GM21423 (cell line): ENCODE measurements around the gene ATP1A4.

Experiments used
- ATAC-seq: cut with Tn5 transposase; IDR thresholded peaks from one replicate; pipeline ENCODE4 v1.9.1; 2021; ENCODE audit warnings: mild to moderate bottlenecking, moderate library complexity; ENCODE audit not compliant: unreplicated experiment

Gene ATP1A4

GRCh38 chr1:160169553-160170399, 18.4 kb downstream of the ATP1A4 start:
- peak; percentile 74 for ATAC-seq

GRCh38 chr1:160171354-160171753, 20.0 kb downstream of the ATP1A4 start:
- no peak for ATAC-seq

- no peak for ATAC-seq
These were observed 20.6 kb downstream of the ATP1A4 start for GRCh38 chr1:160171980-160172379.

GRCh38 chr1:160177231-160177630, 25.8 kb downstream of the ATP1A4 start:
- ATAC-seq: no peak

DNA sequence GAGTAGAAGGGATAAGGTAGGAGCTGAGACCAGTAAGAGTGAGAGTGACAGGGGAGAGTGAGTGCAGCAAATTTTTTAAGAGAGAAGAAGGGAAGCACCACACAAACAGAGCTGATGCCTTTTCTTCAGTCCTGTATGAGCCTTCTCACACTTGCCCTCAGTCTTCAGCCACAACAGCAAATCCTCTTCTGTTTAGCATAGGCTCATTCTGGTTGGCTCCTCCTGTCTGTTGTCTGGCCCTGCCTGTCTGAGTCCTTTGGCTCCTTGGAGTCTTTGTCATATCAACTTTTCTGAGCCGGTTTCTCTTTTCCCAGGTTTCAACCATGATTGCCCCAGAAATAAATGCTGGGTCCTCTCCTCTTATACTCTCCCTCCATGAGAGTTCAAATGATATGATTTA, 26.3 kb downstream of the ATP1A4 start:
- no peak for ATAC-seq

DNA sequence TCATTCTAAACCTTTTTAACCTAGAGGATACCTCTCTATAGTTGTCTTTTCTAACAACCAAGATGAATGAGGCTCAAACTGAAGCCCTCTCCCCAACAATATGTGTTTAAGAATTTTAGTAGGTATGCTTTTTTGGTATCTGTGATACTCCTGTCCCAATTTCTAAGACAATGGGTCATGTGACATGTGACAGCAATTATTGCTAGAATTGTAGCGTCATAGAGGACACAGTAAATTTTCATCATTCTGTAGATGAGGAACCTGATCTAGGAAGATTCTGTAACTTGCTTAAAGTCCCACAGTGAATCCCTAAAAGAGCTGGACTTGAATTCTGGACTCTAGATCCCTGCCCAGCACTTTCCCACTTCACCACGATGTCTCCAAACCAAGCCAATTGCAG, 27.3 kb downstream of the ATP1A4 start:
- no peak for ATAC-seq

- ATAC-seq: no peak
These were observed 27.9 kb downstream of the ATP1A4 start for GRCh38 chr1:160179336-160179735.

GRCh38 chr1:160186246-160186645, 34.8 kb downstream of the ATP1A4 start:
- ATAC-seq: no peak

DNA sequence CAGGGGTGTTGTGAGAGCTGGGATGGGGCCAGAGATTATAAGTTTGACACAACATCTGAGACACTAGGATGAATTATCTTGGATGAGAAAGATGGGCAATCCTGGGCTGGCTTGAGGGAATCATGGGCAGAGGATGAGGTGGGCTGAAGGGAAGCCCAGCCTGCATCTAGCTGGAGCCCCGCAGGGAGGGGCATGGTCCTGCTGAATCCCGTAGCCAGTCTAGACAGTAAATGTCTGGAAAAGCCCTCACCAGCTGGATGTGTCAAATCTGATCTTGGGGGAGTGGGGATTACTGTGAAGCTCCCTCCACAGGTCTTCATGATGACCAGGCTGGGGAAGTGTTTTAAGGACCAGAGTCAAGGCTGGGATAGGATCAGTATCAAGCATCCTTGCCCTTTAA, 35.3 kb downstream of the ATP1A4 start:
- ATAC-seq: no peak

GRCh38 chr1:160187407-160187806, 36.0 kb downstream of the ATP1A4 start:
- no peak for ATAC-seq

DNA sequence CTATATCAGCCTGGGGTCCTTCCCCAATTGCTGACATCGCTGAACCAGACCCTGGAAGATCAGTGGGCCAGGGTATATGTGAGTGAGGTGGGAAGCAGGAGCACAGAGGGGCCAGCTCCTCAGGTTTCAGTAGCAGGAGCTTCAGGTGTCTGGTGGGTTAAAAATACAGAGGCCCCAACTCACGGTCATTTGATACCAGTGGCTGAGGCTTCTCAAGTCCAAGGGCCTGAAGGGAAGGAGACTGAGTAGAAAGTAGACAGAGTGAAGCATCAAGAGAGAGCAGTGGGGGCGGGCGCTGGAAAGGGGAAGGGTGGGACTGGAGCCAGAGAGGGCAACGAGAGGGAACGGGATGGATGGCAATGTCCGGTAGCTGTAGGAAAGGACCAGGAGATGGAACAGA, 36.9 kb downstream of the ATP1A4 start:
- ATAC-seq: no peak

DNA sequence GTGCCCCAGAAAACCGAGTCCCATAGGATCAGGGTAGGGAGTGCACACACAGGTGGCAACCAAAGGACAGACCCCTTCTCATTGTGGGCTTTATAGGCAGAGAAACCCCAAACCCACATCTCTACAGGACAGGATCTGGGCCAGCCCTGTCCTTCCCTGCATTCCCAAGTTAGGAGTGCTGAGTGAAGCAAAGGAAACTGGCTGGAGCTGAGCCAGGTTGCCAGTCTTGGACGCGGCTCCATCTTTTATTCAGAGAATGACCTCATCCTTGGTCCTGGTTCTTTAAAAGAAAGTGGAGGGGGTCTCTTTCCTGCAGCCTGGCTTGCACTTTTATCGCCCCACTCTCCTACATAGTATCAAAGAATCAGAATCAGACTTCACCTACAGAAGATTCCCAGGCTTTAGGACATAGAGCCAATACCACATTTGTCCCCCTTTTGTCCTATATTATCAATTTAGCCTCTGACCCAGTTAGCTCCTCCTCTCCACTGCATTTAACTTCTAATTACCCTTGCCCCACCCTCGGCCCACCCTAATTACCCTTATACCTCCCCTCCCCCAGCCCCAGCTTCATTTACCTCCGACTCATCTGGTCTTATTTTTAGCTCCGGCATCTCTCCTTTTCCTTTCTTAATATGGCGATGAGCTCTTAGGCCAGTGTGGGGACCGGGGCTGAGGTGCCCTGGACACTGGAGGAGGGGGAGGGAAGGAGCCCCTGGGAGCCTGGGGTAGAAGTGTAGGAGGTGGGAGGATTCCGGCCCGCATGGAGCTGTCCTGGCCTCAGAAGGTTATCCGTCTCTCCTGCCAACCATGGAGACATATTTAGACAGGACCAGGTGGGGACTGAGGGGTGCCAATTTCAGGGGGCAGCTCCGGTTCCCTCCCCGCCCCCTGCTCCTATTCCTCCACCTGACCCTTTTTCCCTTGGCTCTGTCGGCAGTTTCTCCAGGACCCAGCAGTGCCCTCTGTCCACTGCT, 38.5 kb downstream of the ATP1A4 start, which contains the start of gene CASQ1:
CASQ1 (plus strand) TSS at position 927 of the 977 bp plus-strand sequence. CDS start 177 bp downstream, outside the sequence.
- no peak for ATAC-seq

- ATAC-seq: no peak
These were observed 40.4 kb downstream of the ATP1A4 start for GRCh38 chr1:160191756-160192155.

- ATAC-seq: no peak
These were observed 40.8 kb downstream of the ATP1A4 start for GRCh38 chr1:160192234-160192633.

DNA sequence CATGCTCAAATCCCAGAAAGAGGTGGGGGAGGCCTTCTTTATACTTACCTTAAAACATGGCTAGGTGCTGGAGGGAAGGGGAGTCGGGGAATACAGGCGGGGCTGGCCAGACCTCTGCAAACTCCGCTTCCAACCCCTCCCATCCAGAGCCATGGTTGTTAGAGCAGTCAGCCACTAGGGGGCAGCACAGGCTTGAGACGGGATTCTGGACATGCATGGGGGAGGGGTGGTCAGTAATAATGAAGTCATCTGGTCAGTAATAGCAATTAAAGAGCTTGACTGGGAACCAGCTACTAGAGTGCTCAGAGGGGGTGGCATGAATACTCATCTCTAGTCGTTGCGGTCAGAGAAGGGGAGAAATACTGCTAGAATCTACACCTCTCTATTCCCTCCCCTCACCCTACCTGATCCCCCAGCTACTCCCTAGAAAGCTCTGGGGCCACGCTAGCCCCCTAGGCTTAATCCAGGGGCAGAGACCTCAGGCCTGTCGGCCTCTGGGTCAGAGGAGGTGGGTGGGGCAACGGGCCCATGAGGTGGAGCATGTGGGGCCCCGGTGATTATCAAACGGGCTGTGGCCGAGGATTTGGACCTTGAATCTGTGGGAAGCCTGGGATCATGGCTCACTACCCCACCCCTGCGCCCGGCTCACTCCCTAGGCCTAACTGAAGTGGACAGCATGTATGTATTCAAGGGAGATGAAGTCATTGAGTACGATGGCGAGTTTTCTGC, 41.9 kb downstream of the ATP1A4 start:
- ATAC-seq: peak; percentile 59

- no peak for ATAC-seq
These were observed 42.7 kb downstream of the ATP1A4 start for GRCh38 chr1:160193832-160194736.

DNA sequence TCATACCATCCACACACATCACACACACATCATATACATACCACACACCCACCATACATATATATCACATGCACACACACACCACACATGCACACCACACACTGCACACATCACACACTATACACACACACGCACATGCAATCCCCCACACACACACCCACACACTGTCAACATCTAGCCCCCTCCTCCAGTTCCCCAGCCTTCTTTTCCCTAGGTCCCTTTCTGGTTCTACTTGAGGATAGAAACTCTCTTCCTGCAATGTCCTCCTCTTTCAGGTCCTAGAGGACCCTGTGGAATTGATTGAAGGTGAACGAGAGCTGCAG, 43.3 kb downstream of the ATP1A4 start:
- ATAC-seq: no peak

DNA sequence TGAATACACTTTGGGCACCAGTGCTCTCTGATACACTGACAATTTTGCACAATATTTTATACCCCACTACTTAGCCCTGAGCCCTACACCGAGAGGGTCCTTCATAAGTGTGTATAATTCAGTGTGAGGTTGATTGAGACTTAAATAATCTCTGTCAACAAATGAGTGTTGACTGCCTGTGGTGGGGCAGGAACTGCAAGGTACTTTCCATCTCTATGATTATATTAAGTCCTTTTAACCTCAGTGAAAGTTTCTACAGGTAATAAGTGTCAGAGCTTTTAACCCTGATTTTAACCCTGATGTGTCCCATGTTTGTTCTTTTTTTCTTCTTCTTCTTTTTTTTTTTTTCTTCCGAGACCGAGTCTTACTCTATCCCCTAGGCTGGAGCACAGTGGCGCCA, 44.7 kb downstream of the ATP1A4 start:
- no peak for ATAC-seq

- ATAC-seq: no peak
These were observed 45.8 kb downstream of the ATP1A4 start for GRCh38 chr1:160197231-160197630.

DNA sequence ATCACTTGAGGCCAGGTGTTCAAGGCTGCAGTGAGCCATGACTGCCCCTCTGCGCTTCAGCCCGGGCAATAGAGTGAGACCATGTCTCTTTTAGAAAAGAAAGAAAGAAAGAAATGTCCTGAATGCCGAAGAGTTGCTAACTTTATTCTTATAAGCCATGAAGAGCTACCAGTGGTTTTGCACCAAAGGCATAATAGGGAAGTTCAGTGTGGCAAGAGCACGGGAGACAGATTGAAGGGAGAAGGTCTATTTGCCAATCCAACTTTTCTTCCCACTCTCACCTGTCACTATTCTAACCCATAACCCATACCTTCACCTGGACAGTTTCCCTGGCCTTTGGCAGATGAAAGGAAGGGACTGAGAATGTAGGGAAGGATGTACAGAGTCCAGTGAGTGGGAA, 49.4 kb downstream of the ATP1A4 start:
- ATAC-seq: no peak
